Nephron progenitor cell (in vitro differentiated cells): ENCODE data around the gene GPR137B.

ENCODE experiments used
- DNase-seq: peaks from one replicate; pipeline ENCODE4 v3.0.0; 2021
- H3K27ac Mint-ChIP-seq: 2 replicates; pipeline ENCODE4 v1.8.0; 2021; ENCODE audit warnings: mild to moderate bottlenecking, moderate library complexity, mixed read lengths
- H3K27me3 Mint-ChIP-seq: 2 replicates; pipeline ENCODE4 v1.8.0; 2021; ENCODE audit warnings: mild to moderate bottlenecking, low read depth, mixed read lengths; ENCODE audit not compliant: poor library complexity
- H3K36me3 Mint-ChIP-seq: 2 replicates; pipeline ENCODE4 v1.8.0; 2021; ENCODE audit warnings: low read depth, mixed read lengths
- H3K4me1 Mint-ChIP-seq: 2 replicates; pipeline ENCODE4 v1.8.0; 2021; ENCODE audit warnings: mixed read lengths
- H3K4me3 Mint-ChIP-seq: 2 replicates; pipeline ENCODE4 v1.8.0; 2021; ENCODE audit warnings: mild to moderate bottlenecking, moderate library complexity, mixed read lengths
- H3K9me3 Mint-ChIP-seq: 2 replicates; pipeline ENCODE4 v1.8.0; 2021; ENCODE audit warnings: mild to moderate bottlenecking, moderate library complexity, mixed read lengths
- TF ChIP-seq, protein P1 (sequence below): fragments of 200-600 bp; sonication (generic); IDR thresholded peaks from 2 replicates; pipeline ENCODE4 v1.5.0; 2021; ENCODE audit warnings: antibody characterized with exemption

Gene GPR137B

DNA sequence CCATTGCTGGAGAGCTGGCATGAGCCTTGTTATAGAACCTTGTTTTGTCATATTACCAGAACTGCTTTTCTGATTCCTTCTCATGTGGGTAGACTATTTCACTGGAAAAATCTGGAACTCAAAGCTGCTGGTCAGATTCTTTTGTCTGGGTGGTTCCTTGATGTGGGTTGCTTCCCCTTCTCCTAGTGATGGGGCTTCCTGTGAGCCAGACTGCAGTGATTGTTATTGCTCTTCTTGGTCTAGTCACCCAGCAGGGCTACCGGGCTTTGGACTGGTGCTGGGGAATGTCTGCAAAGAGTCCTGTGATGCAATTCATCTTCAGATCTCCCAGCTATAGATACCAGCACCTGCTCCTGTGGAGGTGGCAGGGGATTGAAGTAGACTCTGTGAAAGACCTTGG is 59.4 kb downstream of the GPR137B start:
- TF ChIP-seq, protein P1, sequence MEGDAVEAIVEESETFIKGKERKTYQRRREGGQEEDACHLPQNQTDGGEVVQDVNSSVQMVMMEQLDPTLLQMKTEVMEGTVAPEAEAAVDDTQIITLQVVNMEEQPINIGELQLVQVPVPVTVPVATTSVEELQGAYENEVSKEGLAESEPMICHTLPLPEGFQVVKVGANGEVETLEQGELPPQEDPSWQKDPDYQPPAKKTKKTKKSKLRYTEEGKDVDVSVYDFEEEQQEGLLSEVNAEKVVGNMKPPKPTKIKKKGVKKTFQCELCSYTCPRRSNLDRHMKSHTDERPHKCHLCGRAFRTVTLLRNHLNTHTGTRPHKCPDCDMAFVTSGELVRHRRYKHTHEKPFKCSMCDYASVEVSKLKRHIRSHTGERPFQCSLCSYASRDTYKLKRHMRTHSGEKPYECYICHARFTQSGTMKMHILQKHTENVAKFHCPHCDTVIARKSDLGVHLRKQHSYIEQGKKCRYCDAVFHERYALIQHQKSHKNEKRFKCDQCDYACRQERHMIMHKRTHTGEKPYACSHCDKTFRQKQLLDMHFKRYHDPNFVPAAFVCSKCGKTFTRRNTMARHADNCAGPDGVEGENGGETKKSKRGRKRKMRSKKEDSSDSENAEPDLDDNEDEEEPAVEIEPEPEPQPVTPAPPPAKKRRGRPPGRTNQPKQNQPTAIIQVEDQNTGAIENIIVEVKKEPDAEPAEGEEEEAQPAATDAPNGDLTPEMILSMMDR, result no peak
- Mint-ChIP-seq H3K4me1 (peaks cover 13% of the 10 kb centered on the region), H3K4me3 (no peak overlapping the region), H3K27me3 (no peaks in the 10 kb centered on the region), H3K27ac (no peak overlapping the region), H3K9me3 (peaks cover 79% of the 10 kb centered on the region), H3K36me3 (peaks cover 84% of the 10 kb centered on the region)
- DNase-seq, result no peak

DNA sequence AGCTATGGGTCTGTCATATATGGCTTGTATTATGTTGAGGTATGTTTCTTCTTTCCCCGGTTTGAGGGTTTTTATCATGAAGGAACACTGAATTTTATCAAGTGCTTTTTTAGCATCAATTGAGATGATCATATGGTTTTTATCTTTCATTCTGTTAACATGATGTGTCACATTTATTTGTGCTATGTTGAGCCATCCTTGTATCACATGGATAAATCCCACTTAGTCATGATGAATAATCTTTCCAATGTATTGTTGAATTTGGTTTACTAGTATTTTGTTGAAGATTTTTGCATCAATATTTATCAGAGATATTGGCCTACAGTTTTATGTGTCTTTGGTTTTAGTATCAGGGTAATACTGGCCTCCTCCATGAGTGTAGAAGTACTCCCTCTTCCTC is 61.7 kb downstream of the GPR137B start:
- Mint-ChIP-seq H3K27ac (no peak overlapping the region), H3K4me3 (no peak overlapping the region), H3K36me3 (peaks cover 67% of the 10 kb centered on the region), H3K27me3 (no peaks in the 10 kb centered on the region), H3K4me1 (peaks cover 21% of the 10 kb centered on the region), H3K9me3 (peaks cover 57% of the 10 kb centered on the region)
- TF ChIP-seq, protein P1, result no peak
- DNase-seq, result no peak

DNA sequence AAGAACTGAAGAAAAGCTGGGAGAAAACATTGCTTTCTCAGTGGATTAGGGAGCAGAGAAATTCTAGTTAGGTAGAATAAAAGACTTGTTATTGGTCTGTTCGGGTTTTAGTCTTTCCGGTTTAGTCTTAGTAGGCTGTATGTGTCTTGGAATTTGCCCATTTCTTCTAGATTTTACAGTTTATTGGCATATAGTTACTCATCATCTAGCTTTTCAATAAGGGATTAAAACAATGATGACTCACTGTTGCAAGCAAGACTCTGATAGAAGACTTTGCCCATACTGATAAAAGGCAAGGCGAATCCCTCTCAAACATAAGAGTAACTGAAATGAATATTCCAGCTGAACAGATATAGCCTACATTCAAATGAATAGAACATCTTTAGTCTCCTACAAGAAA is 62.3 kb downstream of the GPR137B start:
- Mint-ChIP-seq H3K4me1 (peaks cover 21% of the 10 kb centered on the region), H3K36me3 (peaks cover 67% of the 10 kb centered on the region), H3K9me3 (peaks cover 51% of the 10 kb centered on the region), H3K4me3 (no peak overlapping the region), H3K27ac (no peak overlapping the region), H3K27me3 (no peaks in the 10 kb centered on the region)
- no peak for DNase-seq
- TF ChIP-seq, protein P1, result no peak

DNA sequence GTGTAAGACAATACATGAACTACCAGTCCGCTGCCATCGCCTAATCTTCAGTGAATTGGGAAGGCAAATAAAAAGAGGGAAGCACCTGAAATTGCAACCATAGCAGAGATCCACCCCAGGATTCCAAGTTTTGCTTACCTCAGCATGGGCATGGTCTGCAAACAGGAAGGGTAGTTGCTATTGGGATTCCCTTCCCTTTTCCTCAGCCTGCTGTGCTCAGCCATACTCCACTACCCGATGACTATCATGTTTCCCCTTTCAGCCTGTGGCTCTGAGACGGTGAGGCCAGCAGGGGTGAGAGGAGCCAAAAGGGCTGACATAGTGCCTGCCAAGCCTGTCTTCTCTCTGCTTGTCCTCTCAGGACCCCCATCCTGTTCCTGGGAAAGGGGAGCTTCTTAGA is 64.2 kb downstream of the GPR137B start:
- H3K27ac Mint-ChIP-seq, result peak overlapping the region; percentile 26
- H3K4me3 Mint-ChIP-seq, result no peak overlapping the region
- DNase-seq, result peak; percentile 37
- peaks cover 21% of the 10 kb centered on the region for H3K4me1 Mint-ChIP-seq
- no peaks in the 10 kb centered on the region for H3K27me3 Mint-ChIP-seq
- peaks cover 62% of the 10 kb centered on the region for H3K36me3 Mint-ChIP-seq
- TF ChIP-seq, protein P1, result no peak
- H3K9me3 Mint-ChIP-seq, result peaks cover 32% of the 10 kb centered on the region

DNA sequence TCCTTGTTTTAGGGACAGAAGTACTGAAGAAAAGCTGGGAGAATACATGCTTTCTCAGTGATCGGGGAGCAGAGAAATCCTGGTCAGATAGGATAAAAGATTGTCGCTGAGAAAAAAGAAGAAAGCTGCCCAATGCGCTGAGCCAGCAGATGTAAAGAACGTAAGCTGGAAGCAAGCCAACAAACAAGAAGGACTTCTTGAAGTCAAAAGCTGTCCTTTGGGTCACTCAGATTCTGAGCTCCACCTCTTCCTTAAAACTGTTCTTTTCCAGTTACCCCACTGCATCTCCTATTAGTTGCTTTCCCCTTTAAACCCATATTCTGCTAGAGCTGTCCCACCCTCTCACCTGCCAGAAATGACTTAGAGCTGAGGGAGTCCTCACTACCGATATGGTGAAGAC is 64.8 kb downstream of the GPR137B start:
- Mint-ChIP-seq H3K9me3 (peaks cover 26% of the 10 kb centered on the region), H3K27ac (peak overlapping the region; percentile 57), H3K4me1 (peaks cover 21% of the 10 kb centered on the region), H3K4me3 (no peak overlapping the region), H3K27me3 (no peaks in the 10 kb centered on the region), H3K36me3 (peaks cover 57% of the 10 kb centered on the region)
- no peak for DNase-seq
- TF ChIP-seq, protein P1, result no peak

DNA sequence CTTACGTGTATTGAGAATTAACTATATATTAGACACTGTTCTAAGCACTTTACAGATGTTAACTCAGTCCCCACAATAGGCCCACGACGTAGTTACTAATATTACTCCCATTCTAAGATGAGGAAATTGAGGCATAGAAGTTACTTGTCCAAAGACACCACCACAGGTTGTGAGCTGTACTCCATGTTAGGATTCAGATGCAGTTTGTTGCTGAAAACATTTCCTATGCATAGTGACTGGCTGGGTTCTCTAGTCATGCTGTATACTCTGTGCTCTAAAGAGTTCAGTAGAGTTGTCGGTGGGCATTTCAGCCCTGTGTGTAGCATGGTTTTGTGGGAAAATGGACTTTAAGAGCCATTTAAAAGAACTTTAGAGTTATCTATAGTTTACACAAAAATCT is 65.2 kb downstream of the GPR137B start:
- peaks cover 21% of the 10 kb centered on the region for H3K4me1 Mint-ChIP-seq
- no peak overlapping the region for H3K27ac Mint-ChIP-seq

More for the DNA sequence above, 65.2 kb downstream of the GPR137B start:
- TF ChIP-seq, protein P1, result no peak
- no peak overlapping the region for H3K4me3 Mint-ChIP-seq
- no peak for DNase-seq
- no peaks in the 10 kb centered on the region for H3K27me3 Mint-ChIP-seq
- H3K36me3 Mint-ChIP-seq, result peaks cover 56% of the 10 kb centered on the region
- H3K9me3 Mint-ChIP-seq, result peaks cover 22% of the 10 kb centered on the region
